GM21381 (cell line): Measurements from ENCODE around the gene SCART1.
"Not testable (repeated sequence)": the region's sequence is repeated elsewhere in the genome, so short reads cannot be mapped to it uniquely, and the experiment has no call there.

Experiments used
- ATAC-seq: cut with Tn5 transposase; IDR thresholded peaks from one replicate; pipeline ENCODE4 v1.9.1; 2021; ENCODE audit warnings: mild to moderate bottlenecking, moderate library complexity; ENCODE audit not compliant: unreplicated experiment

SCART1 gene

GRCh38 chr10:133453516-133454203 lies at the start of gene SCART1:
Gene SCART1 (plus strand): TSS chr10:133453945. CDS start chr10:133453998, 53 bp downstream.
- ATAC-seq, result no peak

GRCh38 chr10:133405272-133405671 lies 48.5 kb upstream of the SCART1 start:
- ATAC-seq, result no peak

- no peak for ATAC-seq
Measured at GRCh38 chr10:133405844-133406527, 47.8 kb upstream of the SCART1 start.

DNA sequence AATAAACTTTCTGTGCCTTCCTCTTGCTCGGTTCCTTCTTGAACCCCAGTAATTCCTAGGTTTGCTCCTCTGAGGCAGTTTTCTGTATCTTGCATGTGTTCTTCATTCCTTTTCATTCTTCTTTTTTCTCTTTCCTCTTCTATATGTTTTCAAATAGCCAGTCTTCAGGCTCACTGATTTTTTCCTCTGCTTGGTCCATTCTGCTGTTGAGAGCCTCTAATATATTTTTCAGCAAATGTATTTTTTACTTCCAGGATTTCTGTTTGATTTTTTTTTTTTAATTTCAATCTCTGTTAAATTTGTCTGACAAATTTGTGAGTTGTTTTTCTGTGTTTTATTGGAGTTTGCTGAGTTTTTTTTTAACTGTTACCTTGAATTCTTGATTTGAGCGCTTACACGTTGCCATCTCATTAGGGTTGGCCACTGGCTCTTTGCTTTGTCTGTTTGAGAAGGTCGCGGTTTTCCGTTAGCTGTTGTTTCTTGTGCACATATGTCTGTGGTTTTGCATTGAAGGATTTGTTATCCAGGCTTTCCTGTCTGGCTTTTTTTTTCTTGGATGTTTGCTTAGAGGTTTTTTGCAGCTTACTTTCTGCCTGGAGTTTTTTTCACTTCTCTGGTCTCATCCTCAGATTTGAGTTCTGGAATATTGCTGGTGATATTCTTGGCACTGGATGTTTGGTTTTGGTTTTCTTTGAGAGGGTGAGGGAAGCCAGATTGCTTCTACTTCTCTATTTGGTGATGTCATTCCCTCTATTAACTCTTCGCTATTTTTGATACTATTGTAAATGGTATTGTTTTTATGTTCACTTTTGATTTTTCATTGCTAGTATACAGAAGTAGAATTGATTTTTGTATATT lies 42.0 kb upstream of the SCART1 start:
- no peak for ATAC-seq

DNA sequence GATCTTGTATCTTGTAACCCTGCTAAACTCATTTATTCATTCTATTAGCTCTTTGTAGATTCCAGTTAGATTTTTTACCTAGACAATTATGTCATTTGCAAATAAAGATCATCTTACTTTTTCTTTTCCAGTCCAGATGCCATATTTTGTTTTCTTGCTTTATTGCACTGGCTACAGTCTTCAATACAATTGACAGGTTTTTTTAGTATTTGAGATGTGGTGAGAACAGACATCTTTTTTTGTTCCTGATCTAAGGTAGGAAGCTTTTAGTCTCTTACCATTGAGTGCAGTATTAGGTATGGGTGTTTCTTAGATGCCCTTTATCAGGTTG lies 41.4 kb upstream of the SCART1 start:
- no peak for ATAC-seq

DNA sequence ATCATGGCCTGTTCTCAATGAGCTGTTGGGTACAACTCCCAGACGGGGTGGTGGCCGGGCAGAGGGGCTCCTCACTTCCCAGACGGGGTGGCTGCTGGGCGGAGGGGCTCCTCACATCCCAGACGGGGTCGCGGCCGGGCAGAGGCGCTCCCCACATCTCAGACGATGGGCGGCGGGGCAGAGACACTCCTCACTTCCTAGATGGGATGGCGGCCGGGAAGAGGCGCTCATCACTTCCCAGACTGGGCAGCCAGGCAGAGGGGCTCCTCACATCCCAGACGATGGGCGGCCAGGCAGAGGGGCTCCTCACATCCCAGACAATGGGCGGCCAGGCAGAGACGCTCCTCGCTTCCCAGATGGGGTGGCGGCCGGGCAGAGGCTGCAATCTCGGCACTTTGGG lies 39.3 kb upstream of the SCART1 start:
- not testable (repeated sequence) for ATAC-seq

GRCh38 chr10:133415752-133416151 lies 38.0 kb upstream of the SCART1 start:
- ATAC-seq, result no peak

- ATAC-seq, result no peak
Measured at GRCh38 chr10:133418289-133418993, 35.3 kb upstream of the SCART1 start.

DNA sequence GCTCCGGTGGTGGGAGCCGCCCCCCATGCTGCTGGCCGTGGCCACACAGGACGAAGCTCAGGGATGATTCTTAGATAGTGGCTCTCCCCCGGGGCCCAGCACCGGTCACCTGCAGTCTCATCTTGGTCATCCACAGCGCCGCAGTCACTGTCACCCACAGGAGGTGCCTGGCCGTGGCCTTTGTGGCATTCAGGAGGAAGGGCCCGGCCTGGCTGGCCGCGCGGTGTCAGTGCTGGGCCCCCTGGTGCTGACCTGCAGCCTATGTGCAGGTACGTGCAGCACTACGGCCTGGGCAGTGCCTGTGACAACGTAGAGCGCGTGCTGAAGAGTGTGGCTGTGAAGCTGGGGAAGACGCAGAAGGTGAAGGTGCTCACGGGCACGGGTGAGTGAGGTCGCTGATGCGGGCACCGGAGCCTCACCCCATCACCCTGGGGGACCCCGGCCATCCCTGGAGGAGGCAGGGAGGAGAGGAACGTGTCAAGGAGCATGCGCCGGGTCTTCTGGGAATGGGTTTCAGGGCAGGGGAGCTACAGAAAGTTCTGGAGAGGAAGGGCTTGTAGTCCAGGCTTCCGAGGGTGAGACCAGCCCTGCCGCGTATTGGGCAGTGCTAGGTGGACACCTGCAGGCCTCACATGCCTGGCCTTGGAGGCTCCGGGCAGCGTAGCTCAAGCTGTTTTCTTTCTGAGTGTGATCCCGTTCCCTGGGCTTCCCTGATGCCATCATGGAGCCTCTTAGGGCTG lies 34.4 kb upstream of the SCART1 start:
- no peak for ATAC-seq

DNA sequence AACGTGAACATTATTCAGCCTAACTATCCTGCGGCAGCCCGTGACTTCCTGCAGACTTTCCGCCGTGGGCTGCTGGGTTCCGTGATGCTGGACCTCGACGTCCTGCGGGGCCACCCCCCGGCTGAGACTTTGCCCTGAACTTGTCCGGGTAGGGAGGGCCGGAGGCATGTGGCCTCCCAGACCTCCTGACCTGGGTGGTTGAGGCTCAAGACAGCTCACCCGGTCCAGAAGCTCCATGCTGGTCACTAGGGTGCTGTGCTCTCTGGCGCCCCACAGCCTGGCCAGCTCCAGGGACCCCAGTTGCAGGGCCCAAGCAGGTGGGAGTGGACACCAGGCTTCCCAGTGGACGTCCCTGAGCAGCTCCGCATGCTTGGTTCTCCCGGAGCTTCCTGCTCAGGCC lies 33.7 kb upstream of the SCART1 start:
- no peak for ATAC-seq

- ATAC-seq, result no peak
Measured at GRCh38 chr10:133420579-133420978, 33.2 kb upstream of the SCART1 start.

DNA sequence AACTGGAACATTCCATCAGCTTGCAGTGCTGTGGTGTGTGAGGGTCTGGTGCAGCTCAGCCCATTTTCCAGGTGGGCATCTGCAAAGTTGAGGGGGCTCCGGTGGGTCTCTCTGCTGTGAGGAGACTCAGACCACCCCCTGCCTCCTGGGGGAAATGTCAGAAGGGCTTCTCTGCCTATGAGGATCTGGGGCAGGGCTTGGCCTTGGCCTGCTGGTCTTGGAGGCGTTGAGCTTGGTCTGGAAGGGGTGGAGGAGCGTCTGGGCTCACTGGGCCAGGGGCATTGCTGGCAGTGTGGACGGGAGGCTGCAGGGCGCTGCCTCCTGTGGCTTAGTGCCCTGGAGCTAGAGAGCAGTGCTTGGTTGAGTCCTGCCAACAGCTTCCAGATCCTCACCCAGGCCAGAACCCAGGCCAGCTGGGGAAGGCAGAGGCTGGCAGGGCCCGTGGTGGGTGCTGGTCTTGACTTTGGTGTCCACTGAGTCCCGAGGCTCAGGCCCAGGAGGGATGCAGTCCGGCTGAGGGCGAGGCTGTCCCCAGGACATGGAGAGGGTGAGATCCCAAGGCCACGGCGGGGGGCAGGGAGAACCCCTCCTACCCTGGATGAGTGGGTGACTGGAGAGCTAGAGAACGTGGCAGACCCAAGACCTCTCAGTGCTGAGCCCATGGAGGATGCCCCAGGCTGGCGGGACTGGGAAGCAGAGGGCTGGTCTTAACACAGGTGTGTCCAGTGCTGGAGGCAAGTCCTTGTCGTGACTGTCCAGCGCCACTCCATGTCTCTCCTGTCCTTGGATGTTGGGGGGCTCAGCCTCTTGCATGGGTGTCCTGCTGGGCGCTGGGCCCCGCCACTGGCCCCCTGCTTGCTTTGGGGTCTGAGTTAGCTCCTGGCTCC lies 32.2 kb upstream of the SCART1 start:
- no peak for ATAC-seq

- no peak for ATAC-seq
Measured at GRCh38 chr10:133422223-133422806, 31.4 kb upstream of the SCART1 start.

DNA sequence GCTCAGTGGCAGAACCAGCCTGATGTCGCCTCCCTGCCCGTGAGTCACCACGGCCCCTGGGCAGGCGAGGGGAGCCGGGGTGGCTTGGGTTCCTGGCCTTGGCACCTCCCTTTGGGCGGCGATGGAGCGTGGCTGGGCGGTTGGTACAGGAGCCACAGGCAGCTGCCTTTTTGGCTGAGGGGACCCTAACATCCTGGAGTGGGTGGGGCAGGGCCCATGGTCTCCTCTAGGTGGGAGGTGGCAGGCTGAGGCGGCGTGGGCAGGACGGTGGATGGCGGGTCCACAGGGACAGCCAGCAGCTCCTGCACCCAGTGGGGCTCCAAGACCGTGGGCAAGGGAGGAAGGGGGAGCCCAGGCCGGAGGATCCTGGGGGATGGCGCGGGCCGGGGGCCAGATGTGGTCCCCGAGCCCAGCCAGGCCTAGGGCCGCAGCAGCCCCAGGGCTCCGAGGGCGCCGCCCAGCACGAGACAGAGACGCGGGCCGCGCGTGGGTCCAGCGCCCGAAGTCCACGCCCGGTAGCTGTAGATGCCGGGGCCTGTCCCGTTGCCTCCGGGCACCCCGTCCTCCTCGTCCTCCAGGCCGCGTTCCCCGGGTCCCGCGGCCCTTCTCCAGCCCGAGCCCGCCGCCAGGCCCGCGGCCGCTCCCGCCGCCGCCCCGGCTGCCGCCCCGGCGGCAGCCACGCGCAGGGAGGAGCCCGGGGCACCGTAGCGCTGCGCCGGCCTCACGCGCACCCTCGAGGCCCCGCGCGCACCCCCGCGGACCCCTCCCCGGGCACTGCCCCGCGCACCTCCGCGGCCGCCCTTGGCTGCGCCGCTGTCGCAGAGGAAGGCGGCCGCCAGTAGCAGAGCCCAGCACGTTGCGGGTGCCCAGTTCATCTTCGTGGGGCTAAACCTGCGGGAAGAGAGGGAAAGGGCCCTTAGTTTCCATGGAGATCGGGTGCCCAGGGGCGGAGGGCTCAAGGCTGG lies 30.7 kb upstream of the SCART1 start:
- ATAC-seq, result no peak

- ATAC-seq, result not testable (repeated sequence)
Measured at GRCh38 chr10:133424102-133424501, 29.6 kb upstream of the SCART1 start.

GRCh38 chr10:133424601-133425000 lies 29.1 kb upstream of the SCART1 start, which contains the start of gene SPRN:
Gene SPRN (minus strand): TSS chr10:133424625. CDS start chr10:133423681, 944 bp downstream.
- ATAC-seq, result not testable (repeated sequence)

- ATAC-seq, result not testable (repeated sequence)
Measured at GRCh38 chr10:133429571-133429970, 24.2 kb upstream of the SCART1 start.
